ENCODE data around the gene MYO5A.

The MYO5A gene

DNA sequence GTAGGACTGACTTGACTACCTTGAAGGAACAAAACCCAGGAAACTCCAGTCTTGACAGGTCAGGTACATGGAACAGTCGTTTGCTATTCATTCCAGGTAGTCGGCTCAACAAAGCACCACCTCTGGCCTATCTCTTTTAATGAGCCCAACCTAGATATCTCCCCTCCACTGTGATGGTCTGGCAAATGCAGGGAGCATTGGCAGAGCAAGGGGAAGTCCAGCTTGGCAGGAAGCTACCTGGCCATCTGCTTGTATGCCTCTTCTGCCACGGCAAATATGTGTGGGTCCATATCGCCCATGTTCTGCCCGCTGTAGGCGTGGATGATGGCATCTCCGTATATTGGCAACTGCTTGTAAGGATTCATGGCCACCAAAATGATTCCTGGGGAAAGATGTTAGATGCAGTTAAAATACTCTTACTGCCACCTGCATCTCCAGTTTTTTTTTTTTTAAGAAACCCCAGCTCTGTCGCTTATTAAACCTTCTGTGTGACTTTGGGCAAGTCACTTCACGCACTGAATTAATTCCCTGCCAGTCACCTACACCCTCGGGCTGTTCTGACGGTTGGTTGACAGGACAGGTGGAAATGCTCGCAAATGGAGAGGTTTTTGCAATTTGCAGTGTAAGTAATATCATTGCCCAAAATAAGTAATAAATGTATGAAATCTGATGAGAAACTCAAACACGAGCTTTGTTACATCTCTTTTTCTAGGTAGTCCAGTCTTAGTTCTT lies 249.9 kb downstream of the MYO5A start:
- no peak for DNase-seq (ENCODE audit: low read depth, low spot score)

DNA sequence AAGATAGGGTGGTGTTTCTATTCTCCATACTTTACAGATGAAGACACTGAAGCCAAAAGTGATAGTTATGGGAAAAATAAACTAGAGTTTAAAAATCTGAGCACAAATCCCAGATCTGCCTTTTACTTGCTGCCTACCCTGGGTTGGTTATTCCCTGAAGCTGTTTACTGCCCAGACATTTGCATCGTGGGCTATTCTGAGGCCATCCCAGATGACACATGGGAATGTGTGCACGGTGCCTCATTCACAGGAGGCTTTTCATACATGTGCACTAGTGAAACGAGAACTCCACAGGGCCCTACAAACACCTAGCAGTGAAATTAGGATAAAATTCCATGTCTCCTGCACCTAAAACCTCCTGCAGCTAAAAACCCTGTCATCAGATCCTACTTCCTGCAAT lies 250.5 kb downstream of the MYO5A start:
- DNase-seq (ENCODE audit: low read depth, low spot score): no peak
- no peak overlapping the region for H3K27ac ChIP-seq

More for the DNA sequence above, 249.9 kb downstream of the MYO5A start:
- H3K27ac ChIP-seq: no peak overlapping the region

DNA sequence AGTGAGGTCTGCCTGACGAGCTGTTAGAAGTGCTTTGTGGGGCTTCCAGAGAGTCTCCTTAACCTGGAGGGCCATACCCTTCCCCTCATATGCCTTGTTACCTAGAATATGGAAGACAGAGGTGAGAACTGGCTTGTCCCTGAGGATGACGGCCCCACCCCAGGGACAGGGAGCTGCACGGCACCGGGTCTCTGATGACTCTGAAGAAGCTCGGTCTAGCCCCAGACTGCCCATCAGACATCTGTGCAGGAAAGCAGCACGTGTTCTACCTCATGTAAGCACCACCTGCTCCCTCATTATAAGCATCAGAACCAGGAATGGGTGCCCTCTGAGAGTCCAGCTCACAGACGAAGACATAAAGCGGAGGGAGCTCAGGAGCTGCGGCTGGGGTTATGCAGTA lies 251.1 kb downstream of the MYO5A start:
- DNase-seq (ENCODE audit: low read depth, low spot score): no peak
- H3K27ac ChIP-seq: no peak overlapping the region

DNA sequence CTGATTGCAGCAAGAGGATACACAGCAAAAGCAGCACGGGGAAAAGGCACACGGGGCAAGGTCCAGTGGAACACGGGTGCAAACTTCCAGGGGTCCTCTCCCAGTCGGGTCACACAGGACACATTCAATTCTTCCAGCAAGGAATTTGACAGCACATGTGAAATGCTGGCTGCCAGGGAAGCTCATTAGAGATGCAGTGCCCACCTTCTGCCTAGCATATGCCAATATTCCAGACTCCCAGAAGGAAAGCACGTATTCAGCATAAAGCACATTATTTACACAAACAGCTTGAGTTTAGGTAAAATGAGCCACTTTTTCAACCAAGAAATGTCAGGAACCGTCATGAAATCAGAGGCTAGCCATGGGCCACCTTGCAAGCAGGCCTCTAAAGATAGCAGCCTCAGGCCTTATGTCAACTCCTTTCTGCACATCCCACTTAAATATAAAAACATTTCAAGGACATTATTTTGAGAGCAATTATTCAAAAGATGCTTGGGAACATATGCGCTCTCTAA lies 252.4 kb downstream of the MYO5A start:
- no peak for DNase-seq (ENCODE audit: low read depth, low spot score)
- no peak overlapping the region for H3K27ac ChIP-seq

DNA sequence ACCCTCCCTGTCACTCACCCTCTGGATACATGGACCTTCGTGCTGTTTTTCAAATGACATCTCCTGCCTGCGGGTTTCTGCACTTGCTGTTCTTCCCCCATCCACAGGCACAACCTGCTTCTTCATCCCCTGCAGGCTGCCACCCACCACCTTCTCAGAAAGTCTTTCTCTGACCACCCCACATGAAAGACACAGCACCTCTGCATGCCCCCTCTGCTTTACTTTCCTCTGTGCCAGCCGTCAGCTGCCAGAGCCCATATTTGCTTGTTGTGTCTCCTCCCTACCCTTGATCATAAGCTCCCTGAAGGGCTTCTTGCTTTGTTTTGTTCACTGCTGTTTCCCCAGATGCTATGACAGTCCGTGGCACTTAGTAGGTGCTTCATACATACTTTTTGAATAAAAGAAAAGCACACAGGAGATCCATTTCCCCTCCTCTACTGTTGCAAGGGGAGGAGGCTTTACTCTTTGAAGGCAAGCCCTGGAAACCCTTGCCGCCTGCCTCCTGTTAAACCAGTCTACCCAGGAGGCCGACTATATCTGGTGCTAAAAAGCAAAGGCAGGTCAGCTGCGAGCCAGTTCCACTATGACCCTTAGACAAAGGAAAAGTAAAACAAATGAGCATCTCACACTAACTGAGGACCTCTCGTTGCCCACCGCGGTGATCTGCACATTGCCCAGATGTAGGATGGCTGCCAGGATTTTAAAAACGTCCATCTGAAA lies 265.0 kb downstream of the MYO5A start:
- no peak for DNase-seq (ENCODE audit: low read depth, low spot score)
- H3K27ac ChIP-seq: peak overlapping the region; percentile 74

DNA sequence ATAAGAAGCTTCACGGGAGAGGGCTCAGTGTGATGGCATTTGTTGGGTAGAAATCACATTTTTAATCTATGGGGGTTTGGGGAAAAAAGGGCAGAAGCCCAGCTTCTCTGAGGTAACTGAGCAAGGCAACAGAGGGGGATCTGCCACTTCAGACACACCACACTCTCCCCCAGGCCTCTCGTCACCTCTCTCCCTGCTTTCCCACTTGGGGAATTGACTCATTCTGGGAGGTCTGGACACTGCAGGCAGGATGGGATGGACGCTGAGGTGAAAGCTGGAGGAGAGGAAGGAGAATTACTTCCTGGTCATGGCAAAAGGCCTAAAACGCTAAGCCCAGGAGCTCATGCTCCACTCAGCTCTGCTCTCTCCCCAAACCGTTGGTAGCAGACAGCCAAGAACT lies 266.3 kb downstream of the MYO5A start:
- peak overlapping the region; percentile 74 for H3K27ac ChIP-seq
- DNase-seq (ENCODE audit: low read depth, low spot score): no peak

DNA sequence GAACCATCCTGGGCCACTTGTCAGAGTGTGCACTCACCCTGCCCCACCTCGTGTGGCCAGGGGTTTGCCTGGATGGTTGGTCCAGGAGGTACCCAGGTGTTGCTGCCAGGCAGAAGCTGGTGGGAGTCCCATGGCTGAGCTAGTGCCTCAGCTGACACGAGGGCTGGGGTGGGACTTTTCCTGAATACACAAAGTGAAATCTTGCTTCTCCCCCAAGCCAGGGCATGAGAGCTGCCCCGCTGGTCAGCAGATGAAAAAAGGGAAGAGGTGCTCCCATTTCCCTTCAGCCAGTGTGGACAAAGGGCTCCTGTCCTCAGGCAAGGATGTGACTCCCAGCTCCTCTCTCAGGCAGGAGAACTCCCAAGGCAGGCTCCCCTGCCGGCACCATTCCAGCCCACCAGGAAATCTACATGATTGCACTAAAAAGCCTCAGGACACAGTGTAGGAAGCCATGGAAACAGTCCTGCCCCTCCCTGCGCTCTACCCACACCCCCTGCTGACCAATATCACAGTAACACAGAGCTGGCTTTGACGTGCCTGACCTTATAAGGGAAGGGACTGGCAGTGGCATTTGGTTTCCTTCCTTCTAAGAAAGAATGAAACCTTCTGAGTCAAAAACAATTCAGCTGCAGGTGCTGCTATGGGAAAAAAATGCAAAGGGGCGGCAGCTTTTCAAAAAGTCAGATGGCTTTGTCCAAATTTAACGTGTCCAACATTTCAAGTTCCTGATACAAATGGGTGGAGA lies 267.0 kb downstream of the MYO5A start:
- DNase-seq (ENCODE audit: low read depth, low spot score): no peak
- peak overlapping the region; percentile 74 for H3K27ac ChIP-seq

DNA sequence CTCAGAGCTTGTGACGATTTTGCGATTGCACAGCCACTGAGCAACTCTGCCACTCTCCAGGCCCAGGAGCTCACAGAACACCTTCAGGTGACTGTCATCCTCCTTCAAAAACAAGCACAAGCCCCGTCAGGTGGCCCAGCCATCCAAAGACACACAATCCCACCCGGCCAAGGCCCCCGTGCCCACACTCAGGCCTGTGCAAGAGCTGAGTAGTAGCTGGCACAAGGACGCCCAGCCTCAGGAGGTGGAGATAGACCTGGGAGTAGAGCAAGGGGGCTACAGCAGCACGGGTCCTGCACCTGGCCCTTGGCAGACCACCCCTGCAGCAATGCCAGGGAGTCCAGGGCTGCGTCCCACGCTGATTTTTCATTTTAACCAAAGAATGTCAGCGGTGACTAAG lies 267.7 kb downstream of the MYO5A start:
- DNase-seq (ENCODE audit: low read depth, low spot score): no peak
- peak overlapping the region; percentile 74 for H3K27ac ChIP-seq

DNA sequence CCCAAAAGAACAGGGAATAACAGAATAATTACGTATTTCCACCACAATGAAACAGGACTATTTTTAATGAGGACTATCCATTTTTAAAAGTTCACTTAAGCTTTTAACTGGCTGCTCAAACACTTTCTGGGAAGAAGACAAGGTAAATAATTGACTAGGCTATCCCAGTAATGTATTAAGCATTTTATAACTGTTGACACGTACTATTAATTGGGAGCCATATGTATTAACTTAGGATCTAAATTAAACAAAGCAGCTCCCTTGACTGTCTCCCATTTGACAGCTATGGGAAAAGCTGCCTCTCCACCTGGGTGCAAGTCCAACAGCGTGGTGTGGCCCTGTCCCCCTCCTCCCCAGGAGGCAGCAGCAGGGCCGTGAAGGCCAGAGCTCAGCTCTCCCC lies 269.2 kb downstream of the MYO5A start:
- no peak overlapping the region for H3K27ac ChIP-seq
- no peak for DNase-seq (ENCODE audit: low read depth, low spot score)

DNA sequence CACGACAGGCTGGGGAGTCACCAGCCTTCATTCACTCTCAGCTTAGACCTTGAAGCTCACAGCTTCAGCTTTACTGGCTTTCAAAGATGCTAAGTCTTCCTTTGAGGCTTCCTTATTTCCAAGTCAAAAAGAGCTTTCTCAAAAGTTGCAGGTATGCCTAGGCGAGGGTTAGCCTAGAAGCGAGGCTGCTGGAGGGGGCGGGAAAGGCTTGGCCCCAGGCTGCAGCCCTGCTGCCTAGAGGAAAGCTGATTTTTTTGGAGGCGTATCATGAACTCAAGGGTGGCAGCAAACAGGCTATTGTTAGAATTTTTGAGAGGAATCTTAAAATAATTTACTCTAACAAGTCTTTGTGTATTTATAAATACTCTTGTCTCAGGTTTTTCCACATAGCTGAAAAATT lies 270.2 kb downstream of the MYO5A start:
- H3K27ac ChIP-seq: no peak overlapping the region
- DNase-seq (ENCODE audit: low read depth, low spot score): no peak

DNA sequence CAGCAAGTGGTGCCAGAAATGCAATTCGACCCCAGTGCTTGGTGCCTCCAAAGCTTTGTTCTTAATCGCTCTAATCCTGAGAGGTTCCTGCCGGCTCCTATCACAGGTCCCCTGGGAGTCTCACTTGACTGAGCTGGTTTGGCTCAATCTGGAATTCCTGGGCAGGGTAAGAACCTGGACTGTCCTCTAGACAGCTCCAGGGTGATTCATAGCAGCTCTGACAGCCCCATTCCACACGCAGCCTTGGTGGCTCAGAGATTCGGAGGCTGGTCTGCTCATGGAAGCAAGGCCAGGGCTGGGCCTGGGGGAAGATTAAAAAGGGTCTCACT lies 271.0 kb downstream of the MYO5A start:
- no peak for DNase-seq (ENCODE audit: low read depth, low spot score)
- peak overlapping the region; percentile 5 for H3K27ac ChIP-seq
